Measurements from ENCODE around the gene PHACTR1. TPM values are rescaled to one million over a fixed set of nuclear protein-coding genes. Genes with fewer than 3 reads are reported as not detected.

Gene PHACTR1
- polyA plus RNA-seq, 1 experiment, result not detected

DNA sequence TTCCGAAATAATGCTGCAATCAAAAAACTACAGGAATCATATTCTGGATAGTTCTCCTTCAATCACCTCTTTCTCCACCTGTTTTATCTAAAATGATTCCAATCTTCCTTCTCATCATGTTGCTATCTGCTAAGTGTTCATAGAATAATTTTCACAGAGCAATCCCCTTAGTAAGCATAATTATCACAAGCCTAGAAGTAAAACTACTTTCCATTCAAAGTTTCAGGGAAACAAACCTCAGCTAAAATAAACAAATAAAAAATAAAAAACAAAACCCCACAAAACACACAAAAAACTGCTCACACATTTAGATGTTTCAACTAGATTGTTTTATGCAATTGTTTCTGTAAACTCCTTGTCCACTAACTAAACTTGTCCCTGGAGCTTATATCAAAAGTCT is 291.2 kb downstream of the PHACTR1 start:
- no peak for DNase-seq (ENCODE audit: low read depth, low spot score)
- TF ChIP-seq, protein P1, sequence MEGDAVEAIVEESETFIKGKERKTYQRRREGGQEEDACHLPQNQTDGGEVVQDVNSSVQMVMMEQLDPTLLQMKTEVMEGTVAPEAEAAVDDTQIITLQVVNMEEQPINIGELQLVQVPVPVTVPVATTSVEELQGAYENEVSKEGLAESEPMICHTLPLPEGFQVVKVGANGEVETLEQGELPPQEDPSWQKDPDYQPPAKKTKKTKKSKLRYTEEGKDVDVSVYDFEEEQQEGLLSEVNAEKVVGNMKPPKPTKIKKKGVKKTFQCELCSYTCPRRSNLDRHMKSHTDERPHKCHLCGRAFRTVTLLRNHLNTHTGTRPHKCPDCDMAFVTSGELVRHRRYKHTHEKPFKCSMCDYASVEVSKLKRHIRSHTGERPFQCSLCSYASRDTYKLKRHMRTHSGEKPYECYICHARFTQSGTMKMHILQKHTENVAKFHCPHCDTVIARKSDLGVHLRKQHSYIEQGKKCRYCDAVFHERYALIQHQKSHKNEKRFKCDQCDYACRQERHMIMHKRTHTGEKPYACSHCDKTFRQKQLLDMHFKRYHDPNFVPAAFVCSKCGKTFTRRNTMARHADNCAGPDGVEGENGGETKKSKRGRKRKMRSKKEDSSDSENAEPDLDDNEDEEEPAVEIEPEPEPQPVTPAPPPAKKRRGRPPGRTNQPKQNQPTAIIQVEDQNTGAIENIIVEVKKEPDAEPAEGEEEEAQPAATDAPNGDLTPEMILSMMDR (IDR thresholded peaks at IDR 0.05; ENCODE audit: low read depth, low read length), result no peak
- ChIA-PET CTCF (no interaction called here), POLR2A (no interaction called here)
- peaks cover 7% of the 10 kb centered on the region for H3K27me3 ChIP-seq (ENCODE audit: control insufficient read depth, insufficient read depth, low read length)
- H3K9me3 ChIP-seq (ENCODE audit: control insufficient read depth, insufficient read depth, low read length), result no peaks in the 10 kb centered on the region
- H3K4me3 ChIP-seq (ENCODE audit: low read depth, low read length), result no peak overlapping the region
- no peak overlapping the region for H3K27ac ChIP-seq (ENCODE audit: low read depth, low read length)

DNA sequence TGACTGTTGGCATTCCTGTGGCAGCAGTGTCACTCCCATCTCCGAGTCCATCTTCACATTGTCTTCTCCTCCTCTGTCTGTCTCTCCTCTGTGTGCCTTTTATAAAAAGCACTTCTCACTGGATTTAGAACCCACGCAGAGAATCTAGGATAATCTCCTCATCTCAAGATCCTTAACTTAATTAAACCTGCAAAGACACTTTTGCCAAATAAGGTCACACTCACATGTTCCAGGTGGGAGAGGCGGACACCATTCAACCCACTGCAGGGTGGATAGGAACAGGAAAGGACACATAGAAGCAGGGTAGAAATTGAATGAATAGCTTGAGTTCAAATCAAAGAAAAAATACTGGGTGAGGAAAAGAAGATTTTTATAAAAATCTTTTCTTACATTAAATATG is 292.5 kb downstream of the PHACTR1 start:
- Histone ChIP-seq H3K27me3 (ENCODE audit: control insufficient read depth, insufficient read depth, low read length) (peaks cover 18% of the 10 kb centered on the region), H3K9me3 (ENCODE audit: control insufficient read depth, insufficient read depth, low read length) (no peaks in the 10 kb centered on the region), H3K27ac (ENCODE audit: low read depth, low read length) (no peak overlapping the region), H3K4me3 (ENCODE audit: low read depth, low read length) (no peak overlapping the region)
- ChIA-PET CTCF (no interaction called here), POLR2A (no interaction called here)
- TF ChIP-seq, protein P1 (IDR thresholded peaks at IDR 0.05; ENCODE audit: low read depth, low read length), result no peak
- no peak for DNase-seq (ENCODE audit: low read depth, low spot score)

DNA sequence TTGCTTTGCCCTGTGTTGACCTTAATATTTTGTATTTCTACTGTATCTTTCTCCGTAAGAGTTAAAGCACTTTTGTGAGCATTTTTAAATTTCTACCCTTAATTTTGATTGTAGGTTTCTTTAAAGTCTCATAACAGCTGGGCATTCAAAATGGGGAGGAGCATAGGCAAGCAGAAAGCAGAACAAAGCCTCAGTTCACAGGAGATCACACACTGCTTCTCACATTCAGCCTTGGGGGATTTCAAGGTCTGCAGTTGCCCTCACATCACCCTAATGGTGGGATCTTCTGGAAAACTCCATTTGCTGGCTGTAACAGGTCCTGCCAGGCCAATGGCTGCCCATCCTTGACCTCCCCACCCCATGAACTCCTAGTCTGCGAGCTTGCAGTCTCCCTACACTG is 292.9 kb downstream of the PHACTR1 start:
- POLR2A ChIA-PET, result no interaction called here
- CTCF ChIA-PET, result no interaction called here
- no peaks in the 10 kb centered on the region for H3K9me3 ChIP-seq (ENCODE audit: control insufficient read depth, insufficient read depth, low read length)
- H3K4me3 ChIP-seq (ENCODE audit: low read depth, low read length), result no peak overlapping the region
- no peak overlapping the region for H3K27ac ChIP-seq (ENCODE audit: low read depth, low read length)
- TF ChIP-seq, protein P1 (IDR thresholded peaks at IDR 0.05; ENCODE audit: low read depth, low read length), result no peak
- H3K27me3 ChIP-seq (ENCODE audit: control insufficient read depth, insufficient read depth, low read length), result peaks cover 23% of the 10 kb centered on the region
- DNase-seq (ENCODE audit: low read depth, low spot score), result no peak

DNA sequence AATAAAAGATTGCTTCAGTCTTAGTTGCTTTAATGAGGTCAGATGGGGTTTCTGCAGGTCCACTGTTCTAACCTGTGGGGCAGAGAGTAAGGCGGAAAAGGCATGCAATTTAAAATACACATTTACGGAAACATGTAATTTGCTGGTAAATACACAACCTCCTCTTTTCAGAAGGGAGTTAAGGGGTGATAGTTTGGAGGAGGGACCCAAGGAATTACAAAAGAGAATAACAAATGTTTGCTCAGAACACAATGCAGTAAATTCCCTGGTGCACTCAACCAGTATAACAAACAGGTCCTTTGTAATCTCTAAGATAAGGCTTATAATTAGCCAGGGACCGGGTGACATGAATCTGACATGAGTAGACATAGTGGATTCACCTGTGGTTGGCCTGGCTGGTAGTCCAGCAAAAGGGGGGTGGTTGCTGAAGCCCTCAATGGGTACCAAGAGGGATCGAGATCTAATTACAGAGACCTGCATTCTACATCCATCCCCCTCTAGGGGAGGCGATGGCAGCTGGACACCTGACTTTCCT is 295.1 kb downstream of the PHACTR1 start:
- DNase-seq (ENCODE audit: low read depth, low spot score), result no peak
- H3K9me3 ChIP-seq (ENCODE audit: control insufficient read depth, insufficient read depth, low read length), result no peaks in the 10 kb centered on the region
- POLR2A ChIA-PET, result no interaction called here
- TF ChIP-seq, protein P1 (IDR thresholded peaks at IDR 0.05; ENCODE audit: low read depth, low read length), result no peak
- peaks cover 29% of the 10 kb centered on the region for H3K27me3 ChIP-seq (ENCODE audit: control insufficient read depth, insufficient read depth, low read length)
- no peak overlapping the region for H3K4me3 ChIP-seq (ENCODE audit: low read depth, low read length)
- no peak overlapping the region for H3K27ac ChIP-seq (ENCODE audit: low read depth, low read length)
- CTCF ChIA-PET, result no interaction called here

DNA sequence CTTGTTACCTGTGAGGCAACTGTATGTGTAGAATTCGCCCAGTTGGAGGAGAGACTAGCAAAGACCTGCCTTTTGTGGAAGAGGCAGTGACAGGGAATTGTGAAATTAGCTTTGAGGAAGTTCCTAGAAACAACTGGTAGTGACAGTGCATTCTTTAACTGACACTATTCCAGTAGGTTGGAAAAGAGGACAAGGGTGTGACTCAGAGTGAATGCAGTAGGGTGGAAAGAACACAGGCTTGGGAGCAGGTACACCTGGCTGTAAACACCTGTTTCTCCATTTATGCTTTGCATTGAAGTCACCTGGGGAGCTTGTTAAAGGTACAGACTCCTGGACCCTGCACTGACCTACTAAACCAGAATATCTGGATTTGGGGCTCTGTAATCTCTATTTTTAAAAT is 295.7 kb downstream of the PHACTR1 start:
- ChIA-PET CTCF (no interaction called here), POLR2A (no interaction called here)
- TF ChIP-seq, protein P1 (IDR thresholded peaks at IDR 0.05; ENCODE audit: low read depth, low read length), result no peak
- H3K4me3 ChIP-seq (ENCODE audit: low read depth, low read length), result no peak overlapping the region
- H3K9me3 ChIP-seq (ENCODE audit: control insufficient read depth, insufficient read depth, low read length), result no peaks in the 10 kb centered on the region
- no peak for DNase-seq (ENCODE audit: low read depth, low spot score)
- peaks cover 29% of the 10 kb centered on the region for H3K27me3 ChIP-seq (ENCODE audit: control insufficient read depth, insufficient read depth, low read length)
- H3K27ac ChIP-seq (ENCODE audit: low read depth, low read length), result no peak overlapping the region
